RWPE2 (cell line): Measurements from ENCODE around the gene NRP2.

ENCODE experiments used
- ATAC-seq: fragments of 200-7000 bp; cut with Tn5 transposase; 3 replicates; pipeline ENCODE4 v1.9.1; 2021; ENCODE audit warnings: low read depth
- DNase-seq: peaks from one replicate; pipeline ENCODE4 v3.0.0-alpha.2; 2020; ENCODE audit warnings: low spot score
- H3K27ac ChIP-seq: fragments of 450-650 bp; 2 replicates; pipeline ENCODE4 v1.5.1; 2017; ENCODE audit warnings: mild to moderate bottlenecking; ENCODE audit not compliant: poor library complexity, severe bottlenecking
- H3K27me3 ChIP-seq: fragments of 250-450 bp; sonication (Bioruptor Pico); 2 replicates; pipeline ENCODE4 v1.5.1; 2021; ENCODE audit warnings: mild to moderate bottlenecking, moderate library complexity; ENCODE audit not compliant: insufficient read depth, poor library complexity, severe bottlenecking
- H3K36me3 ChIP-seq: fragments of 250-450 bp; sonication (Bioruptor Pico); 2 replicates; pipeline ENCODE4 v1.5.1; 2020; ENCODE audit warnings: low read depth, mild to moderate bottlenecking, moderate library complexity
- H3K4me1 ChIP-seq: fragments of 250-450 bp; sonication (Bioruptor Pico); 2 replicates; pipeline ENCODE4 v1.5.1; 2021; ENCODE audit warnings: mild to moderate bottlenecking, moderate library complexity; ENCODE audit not compliant: insufficient read depth, poor library complexity, severe bottlenecking
- H3K4me3 ChIP-seq: fragments of 250-450 bp; sonication (Bioruptor Pico); 2 replicates; pipeline ENCODE4 v1.5.1; 2021; ENCODE audit warnings: mild to moderate bottlenecking, moderate library complexity; ENCODE audit not compliant: severe bottlenecking
- H3K9me3 ChIP-seq: fragments of 250-450 bp; sonication (Bioruptor Pico); 2 replicates; pipeline ENCODE4 v1.5.1; 2021; ENCODE audit warnings: mild to moderate bottlenecking, moderate library complexity; ENCODE audit not compliant: severe bottlenecking
- TF ChIP-seq, protein P1 (sequence below): fragments of 450-650 bp; IDR thresholded peaks from one replicate; pipeline ENCODE4 v1.5.1; 2017; ENCODE audit warnings: mild to moderate bottlenecking, moderate library complexity; ENCODE audit not compliant: poor library complexity, severe bottlenecking

Gene NRP2

DNA sequence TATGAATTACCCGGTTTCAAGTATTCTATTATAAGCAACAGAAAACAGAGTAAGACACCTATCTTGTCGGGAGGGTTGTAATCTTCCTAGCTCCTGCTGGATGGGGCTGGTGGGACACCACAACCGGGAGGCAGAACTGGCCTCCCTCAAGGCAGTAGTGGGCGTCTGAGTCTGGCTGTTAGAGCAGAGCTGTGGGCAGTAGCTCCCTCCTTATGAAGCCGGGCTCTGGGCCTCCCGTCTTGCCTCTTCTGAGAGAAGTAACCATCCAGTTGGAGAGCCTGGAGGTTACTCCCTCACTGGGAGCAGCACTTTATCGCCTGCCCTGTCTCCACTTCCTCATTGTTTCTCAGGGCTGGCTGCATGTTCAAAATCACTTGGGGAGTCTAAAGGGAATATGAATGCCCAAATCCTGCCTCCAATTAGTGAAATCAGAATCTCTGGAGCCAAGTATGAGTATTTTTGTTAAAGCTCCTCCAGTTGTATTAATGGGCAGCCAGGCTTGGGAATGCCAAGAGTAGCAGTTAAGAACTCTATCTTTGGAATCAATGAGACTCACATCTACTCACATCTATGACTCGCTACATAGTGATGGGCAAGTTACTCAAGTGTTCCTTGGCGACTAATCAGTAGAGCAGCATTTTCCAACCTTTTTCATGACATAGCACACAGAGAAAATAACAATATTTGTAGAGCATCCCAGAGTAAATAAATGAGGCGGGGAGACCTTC is 27.3 kb upstream of the NRP2 start:
- no peaks in the 10 kb centered on the region for H3K36me3 ChIP-seq
- no peak overlapping the region for H3K4me3 ChIP-seq
- peaks cover 10% of the 10 kb centered on the region for H3K4me1 ChIP-seq
- no peaks in the 10 kb centered on the region for H3K9me3 ChIP-seq
- no peaks in the 10 kb centered on the region for H3K27me3 ChIP-seq
- no peak overlapping the region for H3K27ac ChIP-seq
- DNase-seq (no peak), ATAC-seq (peak; percentile 77)
- TF ChIP-seq, protein P1, sequence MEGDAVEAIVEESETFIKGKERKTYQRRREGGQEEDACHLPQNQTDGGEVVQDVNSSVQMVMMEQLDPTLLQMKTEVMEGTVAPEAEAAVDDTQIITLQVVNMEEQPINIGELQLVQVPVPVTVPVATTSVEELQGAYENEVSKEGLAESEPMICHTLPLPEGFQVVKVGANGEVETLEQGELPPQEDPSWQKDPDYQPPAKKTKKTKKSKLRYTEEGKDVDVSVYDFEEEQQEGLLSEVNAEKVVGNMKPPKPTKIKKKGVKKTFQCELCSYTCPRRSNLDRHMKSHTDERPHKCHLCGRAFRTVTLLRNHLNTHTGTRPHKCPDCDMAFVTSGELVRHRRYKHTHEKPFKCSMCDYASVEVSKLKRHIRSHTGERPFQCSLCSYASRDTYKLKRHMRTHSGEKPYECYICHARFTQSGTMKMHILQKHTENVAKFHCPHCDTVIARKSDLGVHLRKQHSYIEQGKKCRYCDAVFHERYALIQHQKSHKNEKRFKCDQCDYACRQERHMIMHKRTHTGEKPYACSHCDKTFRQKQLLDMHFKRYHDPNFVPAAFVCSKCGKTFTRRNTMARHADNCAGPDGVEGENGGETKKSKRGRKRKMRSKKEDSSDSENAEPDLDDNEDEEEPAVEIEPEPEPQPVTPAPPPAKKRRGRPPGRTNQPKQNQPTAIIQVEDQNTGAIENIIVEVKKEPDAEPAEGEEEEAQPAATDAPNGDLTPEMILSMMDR = no peak

DNA sequence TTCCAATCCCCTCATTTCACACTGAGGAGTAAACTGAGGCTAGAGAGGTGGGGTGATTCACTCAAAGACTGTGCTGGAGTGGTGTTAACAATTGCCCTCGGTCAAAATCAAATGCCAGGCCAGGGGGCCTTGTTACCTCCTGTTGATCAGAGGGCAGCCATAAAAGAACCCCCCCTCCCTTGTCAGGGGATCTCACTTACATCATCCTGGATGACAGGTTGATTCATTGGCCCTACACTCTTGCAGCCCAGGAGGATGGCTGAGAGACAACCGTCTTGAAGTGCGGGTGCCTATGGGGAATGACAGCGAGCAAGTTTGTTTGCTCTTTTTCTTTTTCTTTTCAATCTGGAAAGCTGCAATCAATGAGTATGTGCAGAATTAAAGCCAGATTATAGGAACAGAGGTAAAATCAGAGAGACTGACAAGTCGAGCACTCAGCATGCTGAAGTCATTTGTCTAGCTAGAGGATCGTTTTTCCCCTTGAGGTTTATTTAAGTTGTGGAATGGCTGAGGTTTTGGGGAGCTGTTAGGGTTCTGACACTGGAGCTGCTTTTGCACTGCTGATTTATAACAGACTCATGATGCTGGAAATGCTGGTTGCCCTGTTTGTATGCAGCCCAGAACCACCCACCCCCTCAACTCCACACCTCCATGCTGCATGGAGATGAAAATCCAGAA is 26.4 kb upstream of the NRP2 start:
- Histone ChIP-seq H3K4me1 (peaks cover 9% of the 10 kb centered on the region), H3K36me3 (no peaks in the 10 kb centered on the region), H3K27ac (no peak overlapping the region), H3K4me3 (no peak overlapping the region), H3K9me3 (no peaks in the 10 kb centered on the region), H3K27me3 (no peaks in the 10 kb centered on the region)
- TF ChIP-seq, protein P1 = no peak
- ATAC-seq = no peak
- no peak for DNase-seq

GRCh38 chr2:205656461-205656860 is 25.8 kb upstream of the NRP2 start:
- Histone ChIP-seq H3K27ac (no peak overlapping the region), H3K4me3 (no peak overlapping the region), H3K4me1 (peaks cover 13% of the 10 kb centered on the region), H3K36me3 (no peaks in the 10 kb centered on the region), H3K27me3 (no peaks in the 10 kb centered on the region), H3K9me3 (no peaks in the 10 kb centered on the region)
- TF ChIP-seq, protein P1 = no peak
- ATAC-seq (no peak), DNase-seq (no peak)

DNA sequence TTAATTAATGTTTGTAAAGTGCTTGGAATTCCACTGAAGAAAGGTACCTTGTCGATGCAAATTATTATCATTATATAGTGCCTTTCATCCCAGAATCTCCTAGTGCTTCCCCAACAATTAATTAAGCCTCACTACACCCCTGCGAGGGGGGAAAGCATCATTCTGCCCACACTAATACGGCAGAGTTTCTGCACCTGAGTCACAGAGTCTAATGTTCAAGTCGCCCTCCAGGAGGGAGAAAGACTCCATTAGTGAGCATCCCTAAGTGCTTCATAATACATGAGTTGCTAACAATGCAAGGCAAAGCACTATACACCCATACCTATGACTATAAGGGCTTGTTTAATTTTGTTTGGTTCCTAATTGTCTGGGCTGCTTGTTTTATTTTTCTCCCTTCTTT is 25.4 kb upstream of the NRP2 start:
- Histone ChIP-seq H3K36me3 (no peaks in the 10 kb centered on the region), H3K27me3 (no peaks in the 10 kb centered on the region), H3K4me1 (peaks cover 13% of the 10 kb centered on the region), H3K4me3 (no peak overlapping the region), H3K9me3 (no peaks in the 10 kb centered on the region), H3K27ac (no peak overlapping the region)
- ATAC-seq (no peak), DNase-seq (no peak)
- TF ChIP-seq, protein P1 = no peak

DNA sequence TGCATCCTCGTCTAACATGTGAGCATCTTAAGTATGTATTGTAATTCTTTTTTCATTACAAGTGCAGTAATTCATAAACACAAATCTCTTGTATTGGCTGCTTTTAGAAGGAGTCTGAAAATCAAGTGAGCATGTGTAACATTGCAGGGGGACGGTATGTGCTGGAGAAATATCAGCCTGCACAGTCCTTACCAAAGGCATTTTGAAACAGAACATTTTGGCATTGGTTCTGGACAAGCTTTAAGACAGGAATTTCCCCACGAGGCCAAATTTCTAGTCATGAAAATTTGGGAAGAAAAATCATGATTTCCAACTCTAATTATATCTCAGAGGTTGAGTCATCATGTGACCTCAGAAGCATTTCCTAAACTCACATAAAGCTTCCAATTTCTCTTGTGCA is 24.7 kb upstream of the NRP2 start:
- no peak overlapping the region for H3K4me3 ChIP-seq
- ATAC-seq (no peak), DNase-seq (no peak)
- H3K36me3 ChIP-seq = no peaks in the 10 kb centered on the region
- no peaks in the 10 kb centered on the region for H3K9me3 ChIP-seq
- H3K4me1 ChIP-seq = peaks cover 13% of the 10 kb centered on the region
- H3K27me3 ChIP-seq = no peaks in the 10 kb centered on the region
- H3K27ac ChIP-seq = no peak overlapping the region
- TF ChIP-seq, protein P1 = no peak
